PC-9 (cell line): ENCODE data around the gene SERPINB2. TPM values are rescaled to one million over a fixed set of nuclear protein-coding genes. Genes with fewer than 3 reads are reported as not detected.

Experiments
- BruUV-seq: library from RNA; stranded (reverse); fragments of 400-500 nt; replicated peaks from 2 replicates; lab custom pipeline; 2021; lab: Mats Ljungman, UMichigan
- CTCF ChIA-PET: fragments of 300-600 bp; sonication (Branson Sonifier 250); formaldehyde crosslinking; loops from one replicate; lab custom pipeline; 2022; ENCODE audit warnings: antibody characterized with exemption; lab: Charles Lee
- POLR2A ChIA-PET: fragments of 300-600 bp; sonication (Branson Sonifier 250); formaldehyde crosslinking; loops from one replicate; lab custom pipeline; 2022; ENCODE audit warnings: antibody characterized with exemption; ENCODE audit not compliant: unreplicated experiment; lab: Charles Lee
- DNase-seq, 2 experiments: peaks; one replicate each; pipeline versions ENCODE4 v3.0.0 to v3.0.0-alpha.2; 2015 to 2022; ENCODE audit warnings: mixed read lengths in 1 of 2
- H2AFZ ChIP-seq: fragments of 200-600 bp; sonication (generic); 2 replicates; pipeline ENCODE4 v1.8.1; 2017; ENCODE audit warnings: antibody characterized with exemption
- H3F3A ChIP-seq: fragments of 200-600 bp; sonication (generic); 2 replicates; pipeline ENCODE4 v1.8.1; 2017; ENCODE audit warnings: antibody characterized with exemption, mild to moderate bottlenecking, low read depth; ENCODE audit not compliant: insufficient read depth
- H3K27ac ChIP-seq: fragments of 200-600 bp; sonication (generic); 2 replicates; pipeline ENCODE4 v1.6.1; 2016; ENCODE audit warnings: mixed run types
- H3K27me3 ChIP-seq: fragments of 200-600 bp; sonication (generic); 2 replicates; pipeline ENCODE4 v1.6.1; 2016; ENCODE audit warnings: low read depth, mixed run types; ENCODE audit not compliant: insufficient read depth
- H3K36me3 ChIP-seq: fragments of 200-600 bp; sonication (generic); 2 replicates; pipeline ENCODE4 v1.6.1; 2016; ENCODE audit warnings: low read depth, mixed run types
- H3K4me1 ChIP-seq: fragments of 200-600 bp; sonication (generic); replicated peaks from 2 replicates; pipeline ENCODE4 v1.6.1; 2016; ENCODE audit warnings: mixed run types; ENCODE audit not compliant: insufficient read depth
- H3K4me2 ChIP-seq: fragments of 200-600 bp; sonication (generic); 2 replicates; pipeline ENCODE4 v1.6.1; 2017; ENCODE audit warnings: mixed run types
- H3K4me3 ChIP-seq: fragments of 200-600 bp; sonication (generic); 2 replicates; pipeline ENCODE4 v1.6.1; 2016; ENCODE audit warnings: mixed run types
- H3K79me2 ChIP-seq: fragments of 200-600 bp; sonication (generic); 2 replicates; pipeline ENCODE4 v1.6.1; 2017; ENCODE audit warnings: low read depth, mixed run types
- H3K9me2 ChIP-seq: fragments of 200-600 bp; sonication (generic); 2 replicates; pipeline ENCODE4 v1.8.1; 2017; ENCODE audit warnings: mild to moderate bottlenecking; ENCODE audit not compliant: insufficient read depth
- H3K9me3 ChIP-seq: fragments of 200-600 bp; sonication (generic); 2 replicates; pipeline ENCODE4 v1.8.1; 2016; ENCODE audit warnings: low read depth; ENCODE audit not compliant: insufficient read depth
- H4K20me1 ChIP-seq: fragments of 200-600 bp; sonication (generic); 2 replicates; pipeline ENCODE4 v1.8.1; 2017; ENCODE audit not compliant: insufficient read depth
- CTCF ChIP-seq: fragments of 200-600 bp; sonication (generic); conservative IDR thresholded peaks from 2 replicates; pipeline ENCODE4 v1.6.1; 2017; ENCODE audit warnings: mixed run types, antibody characterized with exemption, mild to moderate bottlenecking, moderate library complexity
- EZH2 ChIP-seq: fragments of 200-600 bp; sonication (generic); IDR thresholded peaks from 2 replicates; pipeline ENCODE4 v1.8.0; 2017; ENCODE audit warnings: antibody characterized with exemption, low read depth
- intact Hi-C: fragments of 100-400 bp; cut with micrococcal nuclease; formaldehyde crosslinking; loops from one replicate; pipeline ENCODE4 v1.10.0; 2022; ENCODE audit not compliant: unreplicated experiment
- total RNA-seq: library from RNA; stranded (reverse); gene quantifications from 2 replicates; pipeline ENCODE4 v1.2.3, GENCODE V29; 2021

Gene SERPINB2
- total RNA-seq, 1 experiment from 2014 or later, result not detected

DNA sequence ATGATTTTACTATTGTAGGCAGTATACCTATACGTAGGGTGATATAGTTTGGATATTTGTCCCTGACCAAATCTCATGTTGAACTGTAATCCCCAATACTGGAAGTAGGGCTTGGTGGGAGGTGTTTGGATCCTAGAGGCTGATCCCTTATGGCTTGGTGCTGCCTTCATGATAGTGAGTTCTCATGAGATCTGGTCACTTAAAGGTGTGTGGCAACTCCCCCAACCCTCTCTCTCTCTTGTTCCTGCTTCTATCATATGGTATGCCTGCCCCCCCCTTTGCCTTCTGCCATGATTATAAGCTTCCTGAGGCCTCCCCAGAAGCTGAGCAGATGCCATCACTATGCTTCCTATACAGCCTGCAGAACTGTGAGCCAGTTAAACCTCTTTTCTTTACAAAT is 18.6 kb downstream of the SERPINB2 start:
- TF ChIP-seq CTCF (no peak), EZH2 (no peak)
- BruUV-seq, result no TSS peak
- H2AFZ ChIP-seq, result no peak overlapping the region
- H3K27me3 ChIP-seq, result no peaks in the 10 kb centered on the region
- H3K79me2 ChIP-seq, result no peaks in the 10 kb centered on the region
- H3K9me2 ChIP-seq, result no peaks in the 10 kb centered on the region
- ChIA-PET CTCF (no interaction called here), POLR2A (no interaction called here)
- intact Hi-C loops, result no loop called here
- H3K4me2 ChIP-seq, result no peak overlapping the region
- H3K4me3 ChIP-seq, result no peak overlapping the region
- DNase-seq, result no peak
- no peaks in the 10 kb centered on the region for H3K4me1 ChIP-seq
- no peaks in the 10 kb centered on the region for H3F3A ChIP-seq
- H4K20me1 ChIP-seq, result no peaks in the 10 kb centered on the region
- no peak overlapping the region for H3K27ac ChIP-seq
- H3K36me3 ChIP-seq, result no peaks in the 10 kb centered on the region
- H3K9me3 ChIP-seq, result no peaks in the 10 kb centered on the region

DNA sequence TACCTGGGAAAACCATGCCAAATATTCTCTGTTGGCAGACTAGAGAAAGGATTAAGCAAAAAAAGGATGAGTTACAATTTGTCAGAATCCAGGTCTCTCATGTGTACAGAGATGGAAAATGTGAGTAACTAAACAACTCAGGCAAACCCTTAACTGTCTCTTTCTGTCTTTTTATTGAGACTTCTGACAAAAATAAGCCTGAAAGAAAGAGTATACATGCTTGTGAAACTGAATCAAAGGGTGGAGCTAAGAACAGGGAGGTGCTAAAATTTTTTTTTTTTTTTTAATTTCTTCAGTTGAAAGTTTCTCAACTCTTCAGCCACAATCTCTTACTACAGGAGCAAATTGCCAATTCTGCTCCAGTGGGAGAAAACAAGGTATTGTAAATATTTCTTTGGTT is 20.2 kb downstream of the SERPINB2 start, which contains the start of gene SERPINB10:
SERPINB10 (plus strand) TSS at position 295 of the 400 bp plus-strand sequence. CDS start 7,553 bp downstream, outside the sequence.
- ChIA-PET POLR2A (no interaction called here), CTCF (no interaction called here)
- no peaks in the 10 kb centered on the region for H3K79me2 ChIP-seq
- H3K4me2 ChIP-seq, result no peak within 1 kb of the TSS
- H3K27ac ChIP-seq, result no peak within 1 kb of the TSS
- H4K20me1 ChIP-seq, result no peaks in the 10 kb centered on the region
- H3K9me3 ChIP-seq, result no peaks in the 10 kb centered on the region
- no peak for TF ChIP-seq CTCF
- TF ChIP-seq EZH2, result no peak
- no peak within 1 kb of the TSS; the same call in 1 of the 2 replicates for H2AFZ ChIP-seq
- DNase-seq, result no peak
- intact Hi-C loops, result no loop called here
- BruUV-seq, result no TSS peak
- H3K4me3 ChIP-seq, result no peak within 1 kb of the TSS
- H3K9me2 ChIP-seq, result no peaks in the 10 kb centered on the region
- H3F3A ChIP-seq, result no peaks in the 10 kb centered on the region
- H3K27me3 ChIP-seq, result no peaks in the 10 kb centered on the region
- no peaks in the 10 kb centered on the region for H3K36me3 ChIP-seq
- no peaks in the 10 kb centered on the region for H3K4me1 ChIP-seq

DNA sequence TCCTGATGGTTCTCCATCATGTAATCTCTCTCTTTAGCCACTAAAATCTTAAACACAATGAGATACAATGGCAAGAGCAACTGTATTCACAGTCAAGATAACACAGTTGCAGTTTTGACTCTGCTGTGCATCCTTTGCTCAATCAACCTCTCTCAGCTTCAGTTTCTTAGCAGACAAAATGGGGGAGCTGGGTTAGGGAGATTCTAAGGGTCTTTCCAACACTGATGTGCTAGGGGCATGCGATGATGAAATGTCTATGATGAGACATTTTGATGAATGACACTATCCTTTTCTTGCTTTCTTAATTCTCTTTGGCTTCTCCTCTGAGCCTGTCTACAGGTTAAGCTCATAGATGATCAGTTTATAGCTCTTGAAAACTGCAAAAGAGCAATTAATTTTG is 21.4 kb downstream of the SERPINB2 start:
- no peak for TF ChIP-seq CTCF
- TF ChIP-seq EZH2, result no peak
- Histone ChIP-seq H3K79me2 (no peaks in the 10 kb centered on the region), H3F3A (no peaks in the 10 kb centered on the region), H3K27me3 (no peaks in the 10 kb centered on the region), H3K4me2 (no peak overlapping the region), H3K9me2 (no peaks in the 10 kb centered on the region; the same call in 1 of the 2 replicates), H3K9me3 (no peaks in the 10 kb centered on the region), H3K36me3 (no peaks in the 10 kb centered on the region), H2AFZ (no peak overlapping the region; the same call in 1 of the 2 replicates), H3K27ac (no peak overlapping the region), H3K4me3 (no peak overlapping the region), H4K20me1 (no peaks in the 10 kb centered on the region), H3K4me1 (no peaks in the 10 kb centered on the region)
- intact Hi-C loops, result no loop called here
- ChIA-PET CTCF (no interaction called here), POLR2A (no interaction called here)
- no peak for DNase-seq
- no TSS peak for BruUV-seq
